ENCODE data around the gene ADGRB3. TPM values are rescaled to one million over a fixed set of nuclear protein-coding genes. Genes with fewer than 3 reads are reported as not detected.
A peak's percentile ranks its signal among the peaks of the same experiment; 100 is the strongest.

ADGRB3 gene
- total RNA-seq, 1 donor from 2014 or later: 8.9 TPM

DNA sequence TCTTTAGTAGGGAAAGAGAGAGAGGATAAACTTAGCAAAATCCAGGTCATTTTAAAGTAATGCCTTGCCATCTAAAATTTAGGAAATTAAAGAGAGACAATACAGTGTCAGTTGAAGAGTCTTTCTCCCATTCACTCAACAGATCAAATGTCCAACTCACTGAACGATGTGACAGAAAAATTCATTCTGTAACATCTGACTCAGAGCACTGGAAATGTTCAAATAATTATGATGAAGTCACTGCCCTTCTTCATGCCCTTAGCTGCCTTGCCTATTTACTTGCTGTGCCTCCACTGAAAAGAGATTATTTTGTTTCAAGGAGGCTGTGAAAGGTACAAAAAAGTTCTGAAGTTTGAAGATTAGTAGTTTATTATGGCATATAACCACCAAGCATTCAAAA, 434.8 kb downstream of the ADGRB3 start:
- Mint-ChIP-seq H3K27me3 (ENCODE audit: unreplicated experiment) (no peaks in the 10 kb centered on the region), H3K4me1 (ENCODE audit: unreplicated experiment) (peaks cover 13% of the 10 kb centered on the region)
- TF ChIP-seq, protein P1, sequence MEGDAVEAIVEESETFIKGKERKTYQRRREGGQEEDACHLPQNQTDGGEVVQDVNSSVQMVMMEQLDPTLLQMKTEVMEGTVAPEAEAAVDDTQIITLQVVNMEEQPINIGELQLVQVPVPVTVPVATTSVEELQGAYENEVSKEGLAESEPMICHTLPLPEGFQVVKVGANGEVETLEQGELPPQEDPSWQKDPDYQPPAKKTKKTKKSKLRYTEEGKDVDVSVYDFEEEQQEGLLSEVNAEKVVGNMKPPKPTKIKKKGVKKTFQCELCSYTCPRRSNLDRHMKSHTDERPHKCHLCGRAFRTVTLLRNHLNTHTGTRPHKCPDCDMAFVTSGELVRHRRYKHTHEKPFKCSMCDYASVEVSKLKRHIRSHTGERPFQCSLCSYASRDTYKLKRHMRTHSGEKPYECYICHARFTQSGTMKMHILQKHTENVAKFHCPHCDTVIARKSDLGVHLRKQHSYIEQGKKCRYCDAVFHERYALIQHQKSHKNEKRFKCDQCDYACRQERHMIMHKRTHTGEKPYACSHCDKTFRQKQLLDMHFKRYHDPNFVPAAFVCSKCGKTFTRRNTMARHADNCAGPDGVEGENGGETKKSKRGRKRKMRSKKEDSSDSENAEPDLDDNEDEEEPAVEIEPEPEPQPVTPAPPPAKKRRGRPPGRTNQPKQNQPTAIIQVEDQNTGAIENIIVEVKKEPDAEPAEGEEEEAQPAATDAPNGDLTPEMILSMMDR (IDR thresholded peaks at IDR 0.05): no peak

GRCh38 chr6:69072796-69073195, 437.7 kb downstream of the ADGRB3 start:
- Mint-ChIP-seq H3K36me3 (ENCODE audit: unreplicated experiment) (no peaks in the 10 kb centered on the region), H3K9me3 (ENCODE audit: unreplicated experiment) (no peaks in the 10 kb centered on the region), H3K27ac (ENCODE audit: unreplicated experiment) (no peak overlapping the region), H3K4me1 (ENCODE audit: unreplicated experiment) (peaks cover 13% of the 10 kb centered on the region), H3K27me3 (ENCODE audit: unreplicated experiment) (no peaks in the 10 kb centered on the region), H3K4me3 (ENCODE audit: unreplicated experiment) (no peak overlapping the region)
- DNase-seq (ENCODE audit: extremely low spot score, unreplicated experiment): no peak
- TF ChIP-seq, protein P1 (IDR thresholded peaks at IDR 0.05): no peak

More for the DNA sequence above, 434.8 kb downstream of the ADGRB3 start:
- no peaks in the 10 kb centered on the region for H3K9me3 Mint-ChIP-seq (ENCODE audit: unreplicated experiment)
- DNase-seq (ENCODE audit: extremely low spot score, unreplicated experiment): no peak
- no peaks in the 10 kb centered on the region for H3K36me3 Mint-ChIP-seq (ENCODE audit: unreplicated experiment)
- H3K4me3 Mint-ChIP-seq (ENCODE audit: unreplicated experiment): no peak overlapping the region
- H3K27ac Mint-ChIP-seq (ENCODE audit: unreplicated experiment): no peak overlapping the region

DNA sequence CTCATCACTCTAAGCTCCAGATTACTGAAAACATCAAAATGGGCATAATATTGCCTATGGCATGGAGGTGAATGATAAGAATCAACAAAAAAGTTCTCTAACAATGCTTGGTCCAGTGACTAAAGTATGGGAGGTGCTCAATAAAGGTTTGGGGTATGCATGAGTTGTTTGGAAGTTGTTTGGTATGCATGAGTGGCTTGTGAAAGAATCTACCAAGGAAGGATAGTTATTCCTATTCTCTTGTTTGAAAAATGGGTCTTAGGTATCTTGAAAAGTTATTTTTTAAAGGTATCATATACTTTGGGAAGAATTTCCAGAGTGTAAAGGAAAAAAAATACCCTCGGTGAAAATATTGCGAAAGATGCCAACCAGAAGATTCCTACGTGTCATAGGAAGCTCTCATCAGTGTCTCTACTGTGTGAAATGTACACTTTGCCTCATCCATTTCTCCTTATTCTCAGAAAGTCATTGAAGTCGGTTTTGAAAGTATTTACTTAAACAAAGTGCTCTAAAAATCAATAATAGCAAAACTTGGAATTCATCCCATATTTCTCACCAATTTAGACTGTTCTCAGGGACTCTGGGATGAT, 449.8 kb downstream of the ADGRB3 start:
- no peak overlapping the region for H3K4me3 Mint-ChIP-seq (ENCODE audit: unreplicated experiment)
- H3K4me1 Mint-ChIP-seq (ENCODE audit: unreplicated experiment): peaks cover 11% of the 10 kb centered on the region
- H3K27ac Mint-ChIP-seq (ENCODE audit: unreplicated experiment): peak overlapping the region; percentile 16
- no peaks in the 10 kb centered on the region for H3K27me3 Mint-ChIP-seq (ENCODE audit: unreplicated experiment)
- DNase-seq (ENCODE audit: extremely low spot score, unreplicated experiment): no peak
- TF ChIP-seq, protein P1 (IDR thresholded peaks at IDR 0.05): no peak
- no peaks in the 10 kb centered on the region for H3K9me3 Mint-ChIP-seq (ENCODE audit: unreplicated experiment)
- no peaks in the 10 kb centered on the region for H3K36me3 Mint-ChIP-seq (ENCODE audit: unreplicated experiment)

DNA sequence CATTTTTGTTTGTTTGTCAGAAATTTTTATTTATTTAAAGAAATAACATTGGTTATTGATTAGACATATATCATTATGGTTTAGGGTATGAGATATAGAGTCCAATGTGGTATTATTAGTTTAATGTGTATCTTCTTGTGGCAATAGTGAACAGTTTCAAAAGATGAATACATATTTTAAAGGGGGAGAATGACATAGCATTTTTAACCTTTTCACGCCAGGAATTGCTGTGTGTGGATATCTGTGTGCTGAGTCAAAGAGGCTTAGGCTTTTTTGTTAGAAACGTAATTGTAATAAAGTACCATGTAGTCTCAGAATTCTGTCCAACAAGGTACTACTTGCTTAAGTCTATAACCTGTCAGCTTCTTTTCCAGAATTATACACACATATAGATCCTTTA, 451.6 kb downstream of the ADGRB3 start:
- Mint-ChIP-seq H3K36me3 (ENCODE audit: unreplicated experiment) (no peaks in the 10 kb centered on the region), H3K4me3 (ENCODE audit: unreplicated experiment) (no peak overlapping the region), H3K27ac (ENCODE audit: unreplicated experiment) (no peak overlapping the region), H3K4me1 (ENCODE audit: unreplicated experiment) (peaks cover 13% of the 10 kb centered on the region), H3K27me3 (ENCODE audit: unreplicated experiment) (no peaks in the 10 kb centered on the region), H3K9me3 (ENCODE audit: unreplicated experiment) (no peaks in the 10 kb centered on the region)
- DNase-seq (ENCODE audit: extremely low spot score, unreplicated experiment): no peak
- TF ChIP-seq, protein P1 (IDR thresholded peaks at IDR 0.05): no peak

DNA sequence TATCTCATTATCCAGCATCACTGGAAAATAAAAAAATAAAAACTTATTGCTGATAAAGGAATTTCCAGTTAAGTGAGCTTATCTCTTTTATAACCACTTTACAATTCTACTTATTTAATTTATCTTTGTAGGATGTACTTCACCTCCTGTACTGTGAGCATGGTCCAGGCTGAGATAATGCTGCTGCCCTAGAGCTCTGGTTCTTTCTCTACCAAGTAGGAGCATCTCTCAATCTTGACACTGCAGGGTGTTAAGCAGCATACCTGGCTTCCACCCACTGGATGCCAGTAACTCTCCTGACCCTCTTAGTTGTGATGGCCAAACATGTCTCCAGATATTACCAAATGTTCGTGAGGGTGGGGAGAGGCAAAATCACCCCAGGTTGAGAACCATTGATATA, 454.5 kb downstream of the ADGRB3 start:
- Mint-ChIP-seq H3K4me3 (ENCODE audit: unreplicated experiment) (no peak overlapping the region), H3K36me3 (ENCODE audit: unreplicated experiment) (no peaks in the 10 kb centered on the region), H3K27ac (ENCODE audit: unreplicated experiment) (no peak overlapping the region), H3K9me3 (ENCODE audit: unreplicated experiment) (no peaks in the 10 kb centered on the region), H3K4me1 (ENCODE audit: unreplicated experiment) (peaks cover 11% of the 10 kb centered on the region), H3K27me3 (ENCODE audit: unreplicated experiment) (no peaks in the 10 kb centered on the region)
- TF ChIP-seq, protein P1 (IDR thresholded peaks at IDR 0.05): no peak
- no peak for DNase-seq (ENCODE audit: extremely low spot score, unreplicated experiment)

All from osteocyte (in vitro differentiated cells).